NB4 (cell line): Measurements from ENCODE around the gene SLC25A21.

Source experiments
- DNase-seq: peaks from one replicate; pipeline ENCODE4 v3.0.0; 2010; ENCODE audit warnings: low read depth
- H3K4me3 ChIP-seq: one replicate; pipeline ENCODE4 v1.5.1; 2011; ENCODE audit warnings: mild to moderate bottlenecking, low read depth, low read length, moderate library complexity
- MYC ChIP-seq: IDR thresholded peaks from 2 replicates; pipeline ENCODE4 v1.6.1; 2011; ENCODE audit warnings: low read depth, low read length
- POLR2A ChIP-seq: IDR thresholded peaks from 2 replicates; pipeline ENCODE4 v1.6.1; 2011; ENCODE audit warnings: mild to moderate bottlenecking; ENCODE audit not compliant: insufficient read length; ENCODE audit errors: extremely low read depth
- TF ChIP-seq, protein P1 (sequence below): IDR thresholded peaks from 2 replicates; pipeline ENCODE4 v1.6.1; 2011; ENCODE audit warnings: low read depth, low read length
- TF ChIP-seq, protein P2 (sequence below): IDR thresholded peaks from one replicate; pipeline ENCODE4 v1.5.1; 2012; ENCODE audit warnings: low read depth, low read length

SLC25A21 gene

DNA sequence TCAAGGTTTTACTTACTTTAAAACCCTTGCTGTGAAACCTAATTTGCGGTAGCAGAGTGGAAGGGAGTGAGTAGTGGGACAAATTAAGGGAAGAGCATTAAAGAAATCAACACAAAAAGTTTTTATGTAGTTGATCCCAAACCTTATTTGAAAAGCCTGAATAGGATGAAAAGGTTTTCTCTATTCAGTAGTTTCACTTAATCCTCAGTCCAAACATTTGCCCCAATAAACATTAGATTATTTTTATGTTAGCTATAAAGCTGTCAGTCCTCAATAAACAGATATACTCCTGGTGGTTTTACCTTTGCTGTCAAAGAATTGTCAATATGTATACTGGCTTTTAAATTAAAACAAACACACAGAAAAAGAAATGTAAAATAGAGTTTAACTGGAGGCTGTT lies 374.8 kb downstream of the SLC25A21 start:
- DNase-seq = no peak
- TF ChIP-seq POLR2A (no peak), MYC (no peak)
- TF ChIP-seq, protein P1, sequence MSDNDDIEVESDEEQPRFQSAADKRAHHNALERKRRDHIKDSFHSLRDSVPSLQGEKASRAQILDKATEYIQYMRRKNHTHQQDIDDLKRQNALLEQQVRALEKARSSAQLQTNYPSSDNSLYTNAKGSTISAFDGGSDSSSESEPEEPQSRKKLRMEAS = no peak
- TF ChIP-seq, protein P2, sequence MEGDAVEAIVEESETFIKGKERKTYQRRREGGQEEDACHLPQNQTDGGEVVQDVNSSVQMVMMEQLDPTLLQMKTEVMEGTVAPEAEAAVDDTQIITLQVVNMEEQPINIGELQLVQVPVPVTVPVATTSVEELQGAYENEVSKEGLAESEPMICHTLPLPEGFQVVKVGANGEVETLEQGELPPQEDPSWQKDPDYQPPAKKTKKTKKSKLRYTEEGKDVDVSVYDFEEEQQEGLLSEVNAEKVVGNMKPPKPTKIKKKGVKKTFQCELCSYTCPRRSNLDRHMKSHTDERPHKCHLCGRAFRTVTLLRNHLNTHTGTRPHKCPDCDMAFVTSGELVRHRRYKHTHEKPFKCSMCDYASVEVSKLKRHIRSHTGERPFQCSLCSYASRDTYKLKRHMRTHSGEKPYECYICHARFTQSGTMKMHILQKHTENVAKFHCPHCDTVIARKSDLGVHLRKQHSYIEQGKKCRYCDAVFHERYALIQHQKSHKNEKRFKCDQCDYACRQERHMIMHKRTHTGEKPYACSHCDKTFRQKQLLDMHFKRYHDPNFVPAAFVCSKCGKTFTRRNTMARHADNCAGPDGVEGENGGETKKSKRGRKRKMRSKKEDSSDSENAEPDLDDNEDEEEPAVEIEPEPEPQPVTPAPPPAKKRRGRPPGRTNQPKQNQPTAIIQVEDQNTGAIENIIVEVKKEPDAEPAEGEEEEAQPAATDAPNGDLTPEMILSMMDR = no peak
- H3K4me3 ChIP-seq = no peak overlapping the region

DNA sequence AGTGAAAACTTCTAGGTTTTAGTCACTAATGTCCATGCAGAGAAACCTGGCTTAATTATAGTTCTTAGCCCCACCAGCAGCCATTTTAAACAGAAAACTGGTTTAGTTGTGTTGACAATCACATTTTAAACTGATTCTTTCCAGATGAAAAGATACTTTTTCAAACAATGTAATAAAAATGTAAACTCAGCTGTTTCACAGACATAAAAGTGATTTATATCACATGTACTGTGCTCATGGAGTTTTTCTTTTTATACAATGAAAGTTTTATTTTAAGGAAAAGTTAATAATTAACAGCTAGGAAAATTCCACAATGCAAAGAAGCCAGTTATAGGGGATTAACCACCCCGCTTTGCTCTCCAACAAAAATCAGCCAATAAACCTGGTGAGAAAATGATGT lies 381.0 kb downstream of the SLC25A21 start:
- H3K4me3 ChIP-seq = no peak overlapping the region
- no peak for DNase-seq
- TF ChIP-seq, protein P2 = no peak
- TF ChIP-seq MYC (no peak), POLR2A (no peak)
- TF ChIP-seq, protein P1 = no peak

DNA sequence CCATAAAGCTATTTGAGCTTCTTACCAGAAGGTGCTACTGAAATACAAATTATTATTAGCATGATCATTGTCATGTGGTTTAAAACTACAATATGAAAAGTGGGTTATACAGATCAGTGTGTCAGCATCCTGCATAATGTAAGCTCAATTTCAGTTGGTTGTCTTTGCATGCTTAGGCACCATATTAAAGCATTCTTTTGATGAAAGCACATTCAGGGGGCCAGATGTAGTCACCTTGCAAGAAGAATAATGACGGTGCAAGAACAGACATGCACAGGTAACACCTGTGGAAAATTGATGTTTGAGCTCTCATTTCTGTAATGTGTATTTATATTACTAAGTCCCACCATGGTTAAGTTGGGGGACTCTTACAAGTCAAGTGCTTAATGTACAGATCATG lies 386.9 kb downstream of the SLC25A21 start:
- H3K4me3 ChIP-seq = no peak overlapping the region
- DNase-seq = no peak
- TF ChIP-seq, protein P1 = no peak
- TF ChIP-seq MYC (no peak), POLR2A (no peak)
- TF ChIP-seq, protein P2 = no peak

DNA sequence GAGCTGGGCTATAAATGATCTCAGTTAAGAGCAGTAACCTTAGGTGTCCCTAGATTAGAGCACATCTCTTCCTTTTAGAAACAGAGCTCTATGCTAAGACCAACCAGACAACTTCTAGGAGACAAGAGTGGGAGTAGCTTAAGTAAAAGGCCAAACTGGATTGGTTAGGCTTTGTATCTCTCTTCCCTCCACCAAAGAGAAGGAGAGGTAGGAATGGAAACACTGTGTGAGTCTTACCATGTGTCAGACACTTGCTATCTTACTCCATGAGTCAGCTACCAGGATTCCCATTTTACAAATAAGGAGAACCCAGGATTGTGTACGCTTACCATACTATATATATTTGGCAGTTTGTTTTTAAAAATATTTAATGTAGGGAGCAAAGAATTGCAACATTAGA lies 387.9 kb downstream of the SLC25A21 start:
- no peak for TF ChIP-seq POLR2A
- TF ChIP-seq, protein P2 = no peak
- TF ChIP-seq, protein P1 = no peak
- DNase-seq = no peak
- no peak overlapping the region for H3K4me3 ChIP-seq

DNA sequence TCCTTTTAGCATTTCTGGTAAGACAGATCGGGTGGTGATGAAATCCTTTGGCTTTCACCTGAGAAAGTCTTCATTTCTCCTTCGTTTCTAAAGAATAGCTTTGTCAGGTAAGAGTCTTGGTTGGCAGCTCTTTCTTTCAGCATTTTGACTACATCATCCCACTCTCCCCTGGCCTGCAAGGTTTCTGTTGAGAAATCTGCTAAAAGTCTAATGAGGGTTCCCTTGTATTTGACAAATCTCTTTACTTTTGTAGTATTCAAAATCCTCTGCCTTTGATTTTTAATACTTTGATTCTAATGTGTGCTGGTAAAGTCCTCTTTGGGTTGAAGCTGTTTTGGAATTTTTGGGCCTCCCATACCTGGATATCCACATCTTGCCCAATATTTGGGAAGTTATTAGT lies 390.5 kb downstream of the SLC25A21 start:
- H3K4me3 ChIP-seq = no peak overlapping the region
- no peak for TF ChIP-seq POLR2A
- no peak for TF ChIP-seq MYC
- TF ChIP-seq, protein P1 = no peak
- TF ChIP-seq, protein P2 = no peak
- no peak for DNase-seq

DNA sequence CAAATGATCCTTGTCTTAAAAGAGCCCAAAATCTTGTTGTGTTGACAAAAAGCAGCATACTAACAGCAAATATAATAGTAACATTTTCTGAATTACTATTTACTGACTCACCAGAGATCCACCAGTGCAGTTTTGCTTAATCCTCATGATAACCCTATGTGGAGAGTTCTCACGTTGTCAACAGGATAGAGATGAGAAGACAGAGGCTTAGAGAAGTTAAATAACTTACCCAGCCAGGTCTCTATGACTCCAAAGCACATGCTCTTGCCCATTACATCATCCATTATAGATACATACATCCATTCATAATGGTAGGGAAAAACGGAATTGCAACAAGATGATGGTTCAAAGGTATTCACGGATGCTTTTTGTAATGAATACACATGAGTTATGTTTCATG lies 398.8 kb downstream of the SLC25A21 start:
- no peak for DNase-seq
- TF ChIP-seq, protein P1 = no peak
- no peak for TF ChIP-seq MYC
- no peak for TF ChIP-seq POLR2A
- TF ChIP-seq, protein P2 = no peak
- no peak overlapping the region for H3K4me3 ChIP-seq
